ENCODE results near the gene KLHDC9.

Gene KLHDC9

DNA sequence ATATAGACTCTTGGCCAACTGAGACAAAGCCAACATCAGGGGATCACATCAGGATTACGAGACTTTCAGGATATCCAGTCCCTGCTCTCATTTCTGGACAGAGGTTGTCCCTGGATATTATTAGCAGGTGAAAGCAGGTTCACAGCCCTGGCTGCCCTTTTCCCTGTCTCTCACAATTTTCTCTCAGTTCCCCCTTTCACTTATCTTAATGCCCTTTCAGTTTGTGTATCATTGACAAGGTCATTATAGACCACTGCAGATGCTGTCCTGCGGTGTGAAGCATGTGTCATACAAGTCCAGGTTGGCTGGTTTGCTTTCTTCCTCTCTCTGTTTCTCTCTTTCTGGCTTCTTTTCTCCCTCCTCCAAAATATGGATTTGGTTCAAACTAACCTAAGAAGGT, 2.1 kb upstream of the KLHDC9 start:
- TF ChIP-seq, protein P1, sequence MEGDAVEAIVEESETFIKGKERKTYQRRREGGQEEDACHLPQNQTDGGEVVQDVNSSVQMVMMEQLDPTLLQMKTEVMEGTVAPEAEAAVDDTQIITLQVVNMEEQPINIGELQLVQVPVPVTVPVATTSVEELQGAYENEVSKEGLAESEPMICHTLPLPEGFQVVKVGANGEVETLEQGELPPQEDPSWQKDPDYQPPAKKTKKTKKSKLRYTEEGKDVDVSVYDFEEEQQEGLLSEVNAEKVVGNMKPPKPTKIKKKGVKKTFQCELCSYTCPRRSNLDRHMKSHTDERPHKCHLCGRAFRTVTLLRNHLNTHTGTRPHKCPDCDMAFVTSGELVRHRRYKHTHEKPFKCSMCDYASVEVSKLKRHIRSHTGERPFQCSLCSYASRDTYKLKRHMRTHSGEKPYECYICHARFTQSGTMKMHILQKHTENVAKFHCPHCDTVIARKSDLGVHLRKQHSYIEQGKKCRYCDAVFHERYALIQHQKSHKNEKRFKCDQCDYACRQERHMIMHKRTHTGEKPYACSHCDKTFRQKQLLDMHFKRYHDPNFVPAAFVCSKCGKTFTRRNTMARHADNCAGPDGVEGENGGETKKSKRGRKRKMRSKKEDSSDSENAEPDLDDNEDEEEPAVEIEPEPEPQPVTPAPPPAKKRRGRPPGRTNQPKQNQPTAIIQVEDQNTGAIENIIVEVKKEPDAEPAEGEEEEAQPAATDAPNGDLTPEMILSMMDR (conservative IDR thresholded peaks at IDR 0.05; ENCODE audit: low read length), result no peak
- DNase-seq (ENCODE audit: low read depth), result no peak
- H3K4me3 ChIP-seq (ENCODE audit: low read length), result no peak overlapping the region

DNA sequence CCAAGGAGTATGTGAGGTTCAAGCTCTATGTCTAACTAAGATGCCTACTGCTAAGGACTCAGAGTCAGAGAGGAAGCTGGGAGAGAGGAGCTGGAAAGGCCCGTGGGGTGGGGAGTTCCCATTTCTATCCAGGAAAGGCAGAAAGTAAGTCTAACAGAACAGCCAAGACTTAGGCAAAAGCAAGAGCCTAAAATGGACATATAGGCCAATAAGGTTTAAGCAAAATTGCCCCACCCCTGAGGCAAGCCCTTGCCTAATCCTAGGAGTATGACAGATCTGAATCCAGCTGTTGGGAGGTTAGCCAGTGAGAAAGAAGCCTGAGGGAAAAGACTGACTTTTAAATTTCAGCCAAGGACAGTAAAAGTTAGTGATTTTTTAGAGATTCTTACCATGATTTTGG, 1.6 kb upstream of the KLHDC9 start:
- TF ChIP-seq, protein P1 (conservative IDR thresholded peaks at IDR 0.05; ENCODE audit: low read length), result no peak
- peak; percentile 84 for DNase-seq (ENCODE audit: low read depth)
- H3K4me3 ChIP-seq (ENCODE audit: low read length), result no peak overlapping the region

DNA sequence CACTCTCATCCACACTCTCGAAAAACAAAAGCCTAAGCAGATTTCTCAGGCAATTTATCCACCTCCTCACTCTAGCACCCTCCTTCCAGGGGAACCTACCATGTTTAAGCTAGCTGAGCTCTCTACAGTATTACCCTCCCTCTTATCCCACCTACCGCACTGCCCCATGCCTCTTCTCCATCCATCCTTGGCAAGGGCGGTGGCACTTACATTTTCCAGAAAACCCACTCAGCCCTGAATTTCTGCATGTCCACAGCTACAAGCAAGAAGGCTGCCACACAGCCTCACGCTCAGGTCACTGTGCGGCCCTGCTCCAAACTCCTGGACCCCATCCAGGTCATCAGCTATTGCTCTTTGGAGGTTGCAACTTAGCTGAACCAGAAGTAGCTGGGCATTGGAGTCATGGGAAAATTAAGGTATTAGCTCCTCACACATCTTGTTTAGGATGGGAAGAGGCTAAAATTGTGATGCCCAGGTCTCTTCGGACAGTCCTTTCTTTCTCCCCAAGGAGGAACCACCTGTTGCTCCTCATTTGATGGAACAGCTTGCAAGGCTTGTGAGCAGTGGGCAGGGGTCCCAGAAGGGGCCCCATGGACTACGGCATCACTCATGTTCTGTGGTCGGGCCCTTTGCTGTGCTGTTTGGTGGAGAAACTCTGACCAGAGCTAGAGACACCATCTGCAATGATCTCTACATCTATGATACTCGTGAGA, 1.1 kb downstream of the KLHDC9 start:
- DNase-seq (ENCODE audit: low read depth), result no peak
- no peak overlapping the region for H3K4me3 ChIP-seq (ENCODE audit: low read length)
- TF ChIP-seq, protein P1 (conservative IDR thresholded peaks at IDR 0.05; ENCODE audit: low read length), result no peak

DNA sequence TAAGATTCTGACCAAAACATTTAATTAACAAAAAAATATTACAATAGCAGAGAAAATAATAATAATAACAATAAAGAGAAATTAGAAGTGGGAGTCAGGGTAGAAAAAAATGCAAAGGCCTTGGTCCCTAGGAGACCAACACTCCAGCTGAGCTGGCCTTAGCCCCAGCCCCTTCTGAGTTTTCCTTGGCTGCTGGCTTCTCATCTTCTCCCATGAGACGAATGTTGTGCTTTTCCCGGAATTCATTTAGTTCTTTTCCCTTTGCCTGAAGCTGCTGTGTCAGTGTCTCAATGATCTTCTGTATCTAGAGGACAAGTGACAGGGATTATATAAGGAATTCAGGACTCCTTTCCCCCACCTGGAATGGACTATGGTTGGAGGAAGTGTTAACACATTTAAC, 2.4 kb downstream of the KLHDC9 start:
- TF ChIP-seq, protein P1 (conservative IDR thresholded peaks at IDR 0.05; ENCODE audit: low read length), result no peak
- H3K4me3 ChIP-seq (ENCODE audit: low read length), result no peak overlapping the region
- DNase-seq (ENCODE audit: low read depth), result no peak

DNA sequence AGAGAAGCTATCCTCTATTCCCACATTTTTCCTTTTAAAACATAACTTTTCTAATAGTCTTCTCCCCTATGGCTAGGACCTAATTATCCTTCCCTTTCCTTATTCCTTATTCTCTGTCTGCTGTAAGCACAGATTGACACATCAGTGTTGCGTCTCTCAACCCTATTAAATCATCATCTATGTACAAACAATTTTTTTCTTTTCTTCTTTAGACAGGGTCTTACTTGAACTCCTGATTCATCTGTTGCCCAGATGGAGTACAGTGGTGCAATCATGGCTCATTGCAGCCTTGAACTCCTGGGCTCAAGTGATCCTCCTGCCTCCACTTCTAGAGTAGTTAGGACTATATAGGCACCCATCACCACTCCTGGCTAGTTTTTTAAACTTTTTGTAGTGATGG, 8.3 kb downstream of the KLHDC9 start:
- H3K4me3 ChIP-seq (ENCODE audit: low read length), result no peak overlapping the region
- TF ChIP-seq, protein P1 (conservative IDR thresholded peaks at IDR 0.05; ENCODE audit: low read length), result no peak
- no peak for DNase-seq (ENCODE audit: low read depth)

DNA sequence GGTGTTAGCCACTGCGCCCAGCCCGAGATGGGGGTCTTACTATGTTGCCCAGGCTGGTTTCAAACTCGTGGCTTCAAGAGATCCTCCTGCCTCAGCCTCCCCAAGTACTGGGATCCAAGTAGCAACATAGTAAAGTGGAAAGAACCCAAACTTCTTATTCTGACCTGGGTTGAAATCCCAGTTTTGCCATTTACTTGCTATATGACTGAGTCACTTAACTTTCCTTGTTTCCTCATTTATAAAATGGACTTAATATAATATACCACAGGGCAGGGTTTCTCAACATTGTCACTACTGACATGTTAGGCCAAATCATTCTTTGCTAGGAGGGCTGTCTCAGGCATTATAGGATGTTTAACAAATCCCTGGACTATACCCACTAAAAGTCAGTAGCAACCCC, 13.0 kb downstream of the KLHDC9 start:
- no peak for DNase-seq (ENCODE audit: low read depth)
- H3K4me3 ChIP-seq (ENCODE audit: low read length), result no peak overlapping the region
- TF ChIP-seq, protein P1 (conservative IDR thresholded peaks at IDR 0.05; ENCODE audit: low read length), result no peak

DNA sequence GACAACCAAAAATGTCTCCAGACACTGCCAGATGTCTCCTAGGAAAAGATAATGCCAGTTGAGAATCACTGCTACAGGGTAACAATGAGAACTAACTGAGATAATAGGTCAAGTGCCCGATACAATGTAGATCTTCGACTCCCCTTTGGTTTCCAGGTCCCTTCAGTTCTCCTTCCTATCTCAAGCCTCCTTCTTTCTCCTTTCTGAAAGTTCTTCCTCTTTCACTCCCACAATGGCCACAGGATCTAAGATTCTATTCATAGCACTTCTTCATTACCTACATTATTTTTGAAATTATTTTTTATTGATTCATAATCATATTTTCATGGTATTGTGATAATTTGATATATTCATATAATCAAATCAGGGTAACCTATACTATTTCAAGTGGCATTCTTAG, 13.4 kb downstream of the KLHDC9 start:
- no peak overlapping the region for H3K4me3 ChIP-seq (ENCODE audit: low read length)
- TF ChIP-seq, protein P1 (conservative IDR thresholded peaks at IDR 0.05; ENCODE audit: low read length), result no peak
- no peak for DNase-seq (ENCODE audit: low read depth)
